ENCODE results near the gene SEC24B. TPM values are rescaled to one million over a fixed set of nuclear protein-coding genes. Genes with fewer than 3 reads are reported as not detected.
"Not testable (repeated sequence)": the region's sequence is repeated elsewhere in the genome, so short reads cannot be mapped to it uniquely, and the experiment has no call there.

Gene SEC24B
- total RNA-seq, 1 donor from 2014 or later = 22.0 TPM

- DNase-seq (ENCODE audit: low spot score) (no peak), ATAC-seq (no peak)
Observed at GRCh38 chr4:109497511-109497910, 63.9 kb downstream of the SEC24B start.

DNA sequence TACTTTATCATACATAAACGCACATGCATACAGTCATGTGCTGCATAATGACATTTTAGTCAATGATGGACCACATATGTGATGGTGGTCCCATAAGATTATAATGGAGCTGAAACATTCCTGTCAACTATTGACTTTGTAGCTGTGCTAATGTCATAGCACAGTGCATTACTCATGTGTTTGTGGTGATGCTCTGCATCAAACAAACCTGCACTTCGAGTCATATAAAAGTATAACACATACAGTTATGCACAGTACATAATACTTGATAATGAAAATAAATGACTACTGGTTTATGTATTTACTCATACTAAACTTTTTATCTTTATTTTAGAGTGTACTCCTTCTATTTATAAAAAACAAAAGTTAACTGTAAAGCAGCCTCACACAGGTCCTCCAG, 65.9 kb downstream of the SEC24B start:
- DNase-seq (ENCODE audit: low spot score) (no peak), ATAC-seq (no peak)

GRCh38 chr4:109506890-109507289, 73.3 kb downstream of the SEC24B start:
- ATAC-seq = peak; percentile 58
- no peak for DNase-seq (ENCODE audit: low spot score)

GRCh38 chr4:109510687-109511086, 77.1 kb downstream of the SEC24B start:
- ATAC-seq (peak; percentile 43), DNase-seq (ENCODE audit: low spot score) (no peak)

GRCh38 chr4:109511414-109511813, 77.8 kb downstream of the SEC24B start:
- ATAC-seq (peak; percentile 48), DNase-seq (ENCODE audit: low spot score) (no peak)

GRCh38 chr4:109513368-109513767, 79.8 kb downstream of the SEC24B start:
- peak; percentile 63 for ATAC-seq
- DNase-seq (ENCODE audit: low spot score) = peak; percentile 67

GRCh38 chr4:109532182-109532581, 98.6 kb downstream of the SEC24B start:
- ATAC-seq (no peak), DNase-seq (ENCODE audit: low spot score) (no peak)

DNA sequence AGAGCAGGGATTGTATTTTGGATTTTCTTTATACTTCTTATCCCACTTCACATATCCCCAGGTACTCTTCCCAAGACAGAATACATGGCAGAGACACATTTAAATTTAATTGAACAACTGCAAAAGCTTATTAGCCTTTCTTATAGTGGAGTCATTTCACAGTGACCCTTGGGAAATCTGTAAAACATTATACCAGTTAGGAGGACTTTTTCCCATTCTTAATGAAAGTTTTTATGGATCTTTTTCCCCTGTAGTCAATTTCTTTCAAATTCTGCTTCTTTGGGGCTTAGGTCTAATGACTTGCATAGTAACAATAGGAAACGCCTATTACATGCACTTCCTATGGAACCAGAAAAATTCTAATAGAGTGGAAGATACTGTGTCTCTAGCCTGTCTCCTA, 111.8 kb downstream of the SEC24B start:
- ATAC-seq (no peak), DNase-seq (ENCODE audit: low spot score) (no peak)

DNA sequence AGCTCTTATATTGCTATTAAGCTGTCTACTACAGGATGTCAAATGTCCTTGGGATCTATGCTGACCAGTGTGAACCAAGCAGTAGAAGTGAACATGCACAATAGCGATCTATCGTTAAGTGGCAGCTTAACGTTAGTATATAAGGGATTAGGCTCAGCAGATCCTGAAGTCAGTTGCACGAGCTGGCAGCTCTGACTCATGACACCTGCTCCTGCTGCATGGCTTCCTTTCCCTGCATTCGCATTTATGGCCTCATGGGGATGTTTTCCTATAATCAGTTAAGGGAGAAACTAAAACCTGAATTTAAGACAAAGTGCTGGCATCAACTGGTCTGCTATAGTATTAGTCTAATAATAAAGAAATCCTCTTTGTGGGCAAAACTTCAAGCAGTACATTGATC, 113.8 kb downstream of the SEC24B start:
- DNase-seq (ENCODE audit: low spot score) (no peak), ATAC-seq (no peak)

DNA sequence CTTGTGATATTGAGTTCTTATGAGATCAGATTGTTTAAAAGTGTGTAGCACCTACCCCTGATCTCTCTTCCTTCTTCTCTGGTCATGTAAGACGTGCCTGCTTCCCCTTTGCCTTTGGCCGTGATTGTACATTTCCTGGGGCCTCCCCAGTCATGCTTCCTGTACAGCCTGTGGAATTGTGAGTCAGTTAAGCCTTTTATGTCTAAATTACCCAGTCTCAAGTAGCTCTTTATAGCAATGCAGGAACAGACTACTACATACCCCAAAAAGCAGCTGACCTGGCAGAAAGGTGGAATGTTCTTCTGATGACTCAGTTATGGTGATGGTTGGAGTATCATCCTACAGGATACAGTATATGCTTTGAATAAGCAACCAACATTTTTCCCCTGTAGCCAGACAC, 115.0 kb downstream of the SEC24B start:
- DNase-seq (ENCODE audit: low spot score) (no peak), ATAC-seq (peak; percentile 32)

DNA sequence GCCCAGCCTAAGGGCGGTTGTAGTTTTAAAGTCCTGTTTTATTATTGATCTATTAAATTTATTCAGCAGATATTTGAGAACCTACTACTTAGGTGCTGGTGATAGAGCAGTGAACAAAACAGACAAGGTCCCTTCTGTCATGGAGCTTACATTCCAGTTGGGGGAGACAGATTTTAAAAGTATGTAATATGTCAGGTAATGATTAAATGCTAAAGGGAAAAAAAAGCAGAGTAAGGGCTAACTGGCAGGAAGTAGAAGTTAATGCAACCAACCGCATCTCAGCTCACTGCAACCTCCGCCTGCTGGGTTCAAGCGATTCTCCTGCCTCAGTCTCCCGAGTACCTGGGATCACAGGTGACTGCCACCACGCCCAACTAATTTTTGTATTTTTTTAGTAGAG, 118.6 kb downstream of the SEC24B start:
- ATAC-seq = no peak
- DNase-seq (ENCODE audit: low spot score) = no peak

DNA sequence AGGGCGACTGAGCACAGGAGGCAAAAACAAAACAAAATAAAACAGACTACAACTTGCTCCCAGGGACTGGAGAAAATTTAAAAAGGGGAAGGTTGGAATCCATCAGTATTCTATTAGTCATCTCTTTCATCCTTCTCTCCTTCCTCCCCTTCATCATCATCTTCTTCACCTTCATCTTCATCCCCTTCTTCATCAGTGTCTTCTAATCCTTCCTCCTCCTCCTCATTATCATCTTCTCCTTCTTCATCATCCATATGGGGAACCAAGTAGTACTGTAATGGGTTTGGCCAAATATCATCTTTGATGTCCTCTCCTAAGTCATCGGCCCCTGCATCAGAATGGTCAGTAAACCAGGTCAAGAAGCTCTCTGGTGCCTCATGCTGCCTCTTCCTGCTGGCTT, 119.5 kb downstream of the SEC24B start:
- no peak for ATAC-seq
- no peak for DNase-seq (ENCODE audit: low spot score)

- ATAC-seq = no peak
- no peak for DNase-seq (ENCODE audit: low spot score)
Observed at GRCh38 chr4:109554971-109555370, 121.4 kb downstream of the SEC24B start.

DNA sequence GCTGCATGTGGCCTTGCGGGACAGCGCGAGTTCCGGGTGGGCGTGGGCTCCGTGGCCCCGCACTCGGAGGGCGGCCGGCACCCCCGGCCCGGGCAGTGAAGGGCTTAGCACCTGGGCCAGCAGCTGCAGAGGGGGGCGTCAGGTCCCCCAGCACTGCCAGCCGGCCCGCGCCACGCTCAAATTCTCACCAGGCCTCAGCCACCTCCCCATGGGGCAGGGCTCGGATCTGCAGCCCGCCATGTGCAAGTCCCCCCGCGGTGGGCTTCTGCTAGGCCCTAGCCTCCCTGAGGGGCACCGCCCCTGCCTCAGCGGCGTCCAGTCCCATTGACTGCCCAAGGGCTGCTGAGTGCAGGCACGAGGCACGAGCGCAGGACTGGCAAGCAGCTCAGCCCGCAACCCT, 123.8 kb downstream of the SEC24B start:
- ATAC-seq = no peak

DNA sequence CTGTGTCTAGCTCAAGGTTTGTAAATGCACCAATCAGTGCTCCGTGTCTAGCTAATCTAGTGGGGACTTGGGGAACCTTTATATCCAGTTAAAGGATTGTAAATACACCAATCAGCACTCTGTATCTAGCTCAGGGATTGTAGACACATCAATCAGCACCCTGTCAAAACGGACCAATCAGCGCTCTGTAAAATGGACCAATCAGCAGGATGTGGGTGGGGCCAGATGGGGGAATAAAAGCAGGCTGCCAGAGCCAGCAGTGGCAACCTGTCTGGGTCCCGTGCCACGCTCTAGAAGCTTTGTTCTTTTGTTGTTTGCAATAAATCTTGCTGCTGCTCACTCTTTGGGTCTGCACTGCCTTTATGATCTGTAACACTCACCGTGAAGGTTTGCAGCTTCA, 124.5 kb downstream of the SEC24B start:
- ATAC-seq = not testable (repeated sequence)

More for the DNA sequence above, 123.8 kb downstream of the SEC24B start:
- DNase-seq (ENCODE audit: low spot score) = no peak

GRCh38 chr4:109559625-109559982, 126.0 kb downstream of the SEC24B start:
- DNase-seq (ENCODE audit: low spot score) = no peak

More for the DNA sequence above, 124.5 kb downstream of the SEC24B start:
- not testable (repeated sequence) for DNase-seq (ENCODE audit: low spot score)

DNA sequence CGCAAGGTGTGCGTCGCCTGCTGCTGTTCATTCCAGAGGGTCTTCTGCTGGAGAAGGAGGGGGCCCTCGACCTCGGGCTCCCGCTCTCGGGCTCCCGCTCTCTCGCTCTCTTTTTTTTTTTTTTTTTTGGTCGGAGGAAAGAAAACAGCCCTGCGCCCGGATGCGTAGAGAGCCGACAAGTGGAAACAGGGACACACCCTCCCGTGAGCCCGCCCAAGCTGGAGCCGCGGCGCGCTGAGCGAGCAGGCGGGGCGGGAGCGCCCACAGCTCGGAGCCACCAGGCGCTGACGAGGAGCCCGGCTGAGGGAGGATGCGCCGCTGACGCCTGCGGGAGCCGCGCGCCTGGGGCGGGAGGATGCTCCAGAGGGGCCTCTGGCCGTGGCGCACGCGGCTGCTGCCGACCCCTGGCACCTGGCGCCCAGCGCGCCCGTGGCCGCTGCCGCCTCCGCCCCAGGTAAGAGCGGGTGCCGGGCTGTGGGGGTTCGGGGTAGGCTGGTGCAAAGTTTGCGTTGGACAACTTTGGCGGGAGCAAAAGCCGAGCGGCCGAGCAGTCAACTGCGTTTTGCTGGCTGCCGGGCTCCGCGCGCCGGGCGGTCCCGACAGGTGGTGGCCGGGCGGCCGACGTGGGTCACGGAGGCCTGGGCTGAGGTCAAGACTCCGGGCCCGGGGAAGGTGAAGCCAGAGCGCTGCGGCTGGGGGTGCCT, 126.5 kb downstream of the SEC24B start, which contains the start of gene MCUB:
TSS of gene MCUB (plus strand) at position 264 of the 704 bp plus-strand sequence. CDS start at position 356, 92 bp downstream.
- peak; percentile 95 for ATAC-seq
- peak; percentile 71 for DNase-seq (ENCODE audit: low spot score)

More at GRCh38 chr4:109559625-109559982, 126.0 kb downstream of the SEC24B start:
- ATAC-seq = peak; percentile 25

DNA sequence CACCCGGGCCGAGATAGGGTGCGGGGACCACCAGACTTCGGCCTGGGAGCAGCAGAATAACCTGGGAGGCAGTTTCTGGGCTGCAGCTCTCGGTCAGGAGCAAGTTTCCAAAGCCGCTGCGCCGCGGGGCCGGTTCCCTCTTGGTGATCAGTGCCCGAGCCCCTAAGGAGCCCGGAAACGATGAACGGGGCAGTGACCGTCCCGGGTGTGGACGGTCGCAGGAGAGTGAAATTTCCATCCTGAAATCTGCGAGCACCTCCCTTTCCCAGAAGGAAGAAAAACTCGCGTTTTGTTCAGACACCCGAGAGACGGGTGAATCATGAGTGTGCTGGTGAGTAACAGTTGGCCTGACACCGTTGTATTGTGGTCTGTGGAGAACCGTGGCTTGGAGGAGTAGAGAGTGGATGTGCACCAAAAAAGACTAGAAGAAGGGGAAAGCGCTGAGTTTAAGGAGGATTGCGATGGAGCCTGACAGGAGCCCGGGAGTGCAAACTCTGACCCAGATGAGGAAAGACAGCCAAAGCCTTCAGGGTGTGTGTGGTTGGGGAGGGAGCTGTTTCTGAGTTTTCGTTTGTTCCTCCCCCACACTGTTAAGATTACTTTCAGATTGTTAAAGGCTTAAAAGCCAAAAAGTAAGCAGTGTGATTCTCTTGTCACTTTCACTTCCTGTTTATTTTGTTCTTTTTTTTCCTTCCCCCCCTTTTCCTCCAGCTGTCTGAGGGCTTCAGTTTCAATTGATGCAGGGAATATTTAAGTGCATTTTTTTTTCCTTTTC, 127.3 kb downstream of the SEC24B start:
- ATAC-seq (peak; percentile 49), DNase-seq (ENCODE audit: low spot score) (no peak)

DNA sequence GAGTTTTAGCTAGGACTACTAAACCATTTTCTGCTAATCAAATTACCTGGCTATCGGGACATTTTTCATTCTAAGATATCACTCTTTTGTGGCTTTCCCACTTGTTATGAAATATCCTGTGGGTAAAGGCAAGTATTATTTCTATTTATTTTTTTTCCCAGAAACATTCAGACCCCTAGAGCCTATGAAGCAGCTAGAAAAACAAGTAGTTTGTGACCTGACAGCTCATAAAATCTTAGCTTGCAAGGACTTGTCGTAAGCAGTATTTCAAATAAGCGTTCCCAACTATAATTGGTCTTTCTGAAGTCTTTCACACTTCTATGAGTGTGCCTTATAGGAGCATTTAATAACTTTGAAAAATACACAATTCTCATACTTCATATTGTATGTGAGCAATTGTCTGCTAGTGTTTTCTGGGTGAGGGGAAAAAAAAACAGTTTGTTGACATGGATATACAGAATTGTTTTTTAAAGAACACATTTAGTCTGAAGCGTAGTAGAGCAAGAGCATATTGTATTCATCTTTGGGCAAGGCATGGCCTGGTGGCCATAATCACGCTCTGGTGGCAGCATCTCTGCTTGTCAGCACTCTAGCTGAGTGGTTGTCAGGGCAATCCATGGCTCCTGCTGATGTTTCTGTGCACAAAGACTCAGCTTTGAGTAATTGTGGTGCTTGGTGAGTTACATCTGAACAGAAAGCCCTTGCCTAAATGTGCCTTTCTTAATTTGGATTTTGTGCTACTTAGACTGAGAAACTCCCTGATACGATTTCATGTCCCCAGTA, 129.0 kb downstream of the SEC24B start:
- ATAC-seq = no peak
- no peak for DNase-seq (ENCODE audit: low spot score)

GRCh38 chr4:109571494-109571893, 137.9 kb downstream of the SEC24B start:
- ATAC-seq = no peak

GRCh38 chr4:109572154-109572553, 138.5 kb downstream of the SEC24B start:
- ATAC-seq (no peak), DNase-seq (ENCODE audit: low spot score) (no peak)

More at GRCh38 chr4:109571494-109571893, 137.9 kb downstream of the SEC24B start:
- DNase-seq (ENCODE audit: low spot score) = no peak

Measured in left lobe of liver (tissue), 2 donors.